ENCODE results near the gene UVSSA. TPM values are rescaled to one million over a fixed set of nuclear protein-coding genes. Genes with fewer than 3 reads are reported as not detected.
"Not testable (repeated sequence)": the region's sequence is repeated elsewhere in the genome, so short reads cannot be mapped to it uniquely, and the experiment has no call there.

UVSSA gene
- total RNA-seq, 1 donor from 2014 or later = 9.5 TPM

- no peak for DNase-seq
Measured at GRCh38 chr4:1331591-1332353, 15.2 kb upstream of the UVSSA start.

DNA sequence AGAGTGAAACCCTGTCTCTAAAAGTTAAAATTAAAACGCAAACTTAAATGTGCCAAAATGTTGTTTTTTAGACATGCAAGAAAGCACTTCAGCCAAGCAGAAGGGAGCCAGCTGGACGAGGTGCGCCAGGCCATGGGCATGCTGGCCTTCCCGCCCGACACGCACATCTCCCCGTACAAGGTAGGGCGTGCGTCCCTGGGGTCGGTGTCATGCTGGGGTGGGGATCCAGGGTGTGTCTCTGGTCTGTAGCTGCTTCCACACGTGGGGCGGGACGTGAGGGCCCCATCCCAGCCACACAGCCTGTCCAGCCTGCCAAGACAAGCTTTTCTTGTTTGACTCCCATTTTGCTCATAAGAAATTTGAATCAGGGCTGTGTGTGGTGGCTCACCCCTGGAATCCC lies 14.3 kb upstream of the UVSSA start:
- no peak for DNase-seq

DNA sequence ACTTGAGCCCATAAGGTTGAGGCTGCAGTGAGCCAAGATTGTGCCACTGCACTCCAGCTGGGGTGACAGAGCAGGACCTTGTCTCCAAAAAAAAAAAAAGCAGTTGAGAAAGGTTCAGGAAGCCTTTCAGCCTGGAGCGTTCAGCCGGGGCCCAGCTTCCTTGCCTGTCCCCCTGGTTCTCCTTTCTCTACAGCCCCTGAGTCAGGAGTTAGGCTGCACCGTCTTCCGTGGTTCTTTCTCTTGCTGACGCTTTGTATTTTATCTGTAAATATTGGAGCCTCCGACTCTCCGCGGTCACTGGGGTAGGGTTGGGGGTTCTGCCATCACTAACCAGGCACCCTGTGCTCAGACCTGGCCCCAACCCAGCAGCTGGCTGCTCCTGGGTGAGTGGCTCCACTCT lies 13.8 kb upstream of the UVSSA start:
- no peak for DNase-seq

DNA sequence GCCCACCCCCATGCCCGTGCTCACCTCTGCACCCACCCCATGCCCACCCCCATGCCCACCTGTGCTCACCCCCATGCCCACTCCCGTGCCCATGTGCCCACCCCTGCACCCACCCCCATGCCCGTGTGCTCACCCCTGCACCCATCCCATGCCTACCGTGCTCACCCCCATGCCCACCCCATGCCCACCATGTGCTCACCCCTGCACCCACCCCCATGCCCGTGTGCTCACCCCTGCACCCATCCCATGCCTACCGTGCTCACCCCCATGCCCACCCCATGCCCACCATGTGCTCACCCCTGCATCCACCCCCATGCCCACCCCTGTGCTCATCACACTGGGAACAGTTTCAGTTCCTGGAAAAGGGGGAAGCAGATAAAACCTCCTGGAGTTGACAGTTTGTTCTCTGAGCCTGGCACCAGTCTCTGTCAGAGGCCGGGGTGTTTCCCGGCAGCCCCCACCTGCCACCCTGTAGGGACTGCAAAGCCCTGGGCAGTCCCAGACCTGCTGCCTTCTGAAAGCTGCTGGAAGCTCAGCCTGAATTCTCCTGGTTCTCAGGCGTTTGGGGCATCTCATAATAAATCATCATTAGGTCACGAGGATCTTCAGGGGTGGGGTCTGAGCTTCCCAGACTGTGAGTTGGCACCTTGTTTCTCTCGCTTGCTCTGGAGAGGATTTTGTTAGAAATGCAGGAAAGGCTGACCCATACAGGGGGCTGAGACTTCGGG lies 13.0 kb upstream of the UVSSA start:
- not testable (repeated sequence) for DNase-seq

- no peak for DNase-seq
Measured at GRCh38 chr4:1334579-1334895, 12.5 kb upstream of the UVSSA start.

GRCh38 chr4:1335193-1335883 lies 11.7 kb upstream of the UVSSA start:
- not testable (repeated sequence) for DNase-seq

DNA sequence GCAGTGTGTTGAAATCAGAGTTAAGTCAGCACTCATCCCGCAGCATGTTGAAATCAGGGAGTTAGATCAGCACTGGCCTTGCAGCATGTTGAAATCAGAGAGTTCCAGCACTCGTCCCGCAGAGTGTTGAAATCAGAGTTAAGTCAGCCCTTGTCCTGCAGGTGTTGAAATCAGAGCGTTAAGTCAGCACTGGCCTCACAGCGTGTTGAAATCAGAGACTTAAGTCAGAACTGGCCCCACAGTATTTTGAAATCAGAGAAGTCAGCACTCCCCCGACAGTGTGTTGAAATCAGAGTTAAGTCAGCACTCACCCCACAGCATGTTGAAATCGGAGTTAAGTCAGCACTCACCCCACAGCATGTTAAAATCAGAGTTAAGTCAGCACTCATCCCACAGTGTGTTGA lies 10.9 kb upstream of the UVSSA start:
- DNase-seq = no peak

- no peak for DNase-seq
Measured at GRCh38 chr4:1337376-1337831, 9.6 kb upstream of the UVSSA start.

DNA sequence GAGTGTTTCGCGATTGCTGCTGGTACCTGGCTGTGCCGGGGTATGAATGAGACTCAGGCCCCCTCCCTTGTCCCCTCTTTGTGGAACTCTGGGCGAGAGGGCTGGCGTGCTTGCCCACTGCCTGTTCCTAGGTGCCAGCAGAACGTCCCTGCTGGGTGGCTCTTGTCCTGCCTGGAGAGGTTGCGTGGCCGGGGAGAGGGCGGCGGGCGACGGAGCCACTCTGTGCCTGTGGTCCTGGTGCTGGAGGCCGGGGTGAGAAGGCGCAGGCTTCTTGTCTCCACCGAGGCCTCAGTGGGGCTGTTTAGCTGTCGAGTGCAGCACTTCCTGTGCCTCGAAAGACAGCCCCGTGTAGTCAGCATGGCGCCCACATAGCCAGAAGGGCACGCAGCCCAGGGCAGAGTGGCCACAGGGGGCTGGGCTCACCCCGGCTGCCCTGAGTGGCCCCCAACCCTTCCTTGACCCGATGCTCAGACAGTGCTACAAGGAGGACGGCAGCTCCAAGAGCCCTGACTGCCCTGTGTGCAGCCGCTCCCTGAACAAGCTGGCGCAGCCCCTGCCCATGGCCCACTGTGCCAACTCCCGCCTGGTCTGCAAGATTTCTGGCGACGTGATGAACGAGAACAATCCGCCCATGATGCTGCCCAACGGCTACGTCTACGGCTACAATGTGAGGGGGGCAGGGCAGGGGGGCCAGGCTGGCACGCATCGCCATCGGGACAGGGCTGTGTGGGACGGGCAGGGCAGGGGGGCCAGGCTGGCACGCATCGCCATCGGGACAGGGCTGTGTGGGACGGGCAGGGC lies 8.9 kb upstream of the UVSSA start:
- DNase-seq = no peak

- no peak for DNase-seq
Measured at GRCh38 chr4:1338752-1339414, 8.1 kb upstream of the UVSSA start.

GRCh38 chr4:1339489-1339888 lies 7.5 kb upstream of the UVSSA start:
- no peak for DNase-seq

GRCh38 chr4:1340181-1340747 lies 6.7 kb upstream of the UVSSA start:
- DNase-seq = no peak

GRCh38 chr4:1340861-1341260 lies 6.1 kb upstream of the UVSSA start:
- DNase-seq = no peak

- no peak for DNase-seq
Measured at GRCh38 chr4:1342003-1342402, 5.0 kb upstream of the UVSSA start.

DNA sequence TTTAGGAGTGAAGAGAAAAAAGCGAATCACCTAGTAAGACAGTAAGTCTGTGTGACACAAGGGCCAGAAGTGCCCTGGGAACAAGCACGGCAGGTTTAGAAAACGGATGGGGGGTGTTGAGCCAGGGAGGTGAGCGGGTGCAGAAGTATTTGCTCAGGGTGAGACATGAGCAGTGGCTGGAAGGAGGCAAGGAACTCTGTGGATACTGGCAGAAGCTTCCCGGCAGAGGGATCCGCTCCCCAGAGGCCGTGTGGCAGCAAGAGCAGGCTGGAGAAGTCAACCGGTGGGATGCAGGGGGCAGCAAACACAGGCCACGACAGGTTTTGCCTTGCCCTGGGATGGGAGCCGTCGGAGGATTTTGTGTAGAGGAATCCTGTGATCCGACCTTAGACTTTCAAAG lies 2.3 kb upstream of the UVSSA start:
- DNase-seq = no peak

DNA sequence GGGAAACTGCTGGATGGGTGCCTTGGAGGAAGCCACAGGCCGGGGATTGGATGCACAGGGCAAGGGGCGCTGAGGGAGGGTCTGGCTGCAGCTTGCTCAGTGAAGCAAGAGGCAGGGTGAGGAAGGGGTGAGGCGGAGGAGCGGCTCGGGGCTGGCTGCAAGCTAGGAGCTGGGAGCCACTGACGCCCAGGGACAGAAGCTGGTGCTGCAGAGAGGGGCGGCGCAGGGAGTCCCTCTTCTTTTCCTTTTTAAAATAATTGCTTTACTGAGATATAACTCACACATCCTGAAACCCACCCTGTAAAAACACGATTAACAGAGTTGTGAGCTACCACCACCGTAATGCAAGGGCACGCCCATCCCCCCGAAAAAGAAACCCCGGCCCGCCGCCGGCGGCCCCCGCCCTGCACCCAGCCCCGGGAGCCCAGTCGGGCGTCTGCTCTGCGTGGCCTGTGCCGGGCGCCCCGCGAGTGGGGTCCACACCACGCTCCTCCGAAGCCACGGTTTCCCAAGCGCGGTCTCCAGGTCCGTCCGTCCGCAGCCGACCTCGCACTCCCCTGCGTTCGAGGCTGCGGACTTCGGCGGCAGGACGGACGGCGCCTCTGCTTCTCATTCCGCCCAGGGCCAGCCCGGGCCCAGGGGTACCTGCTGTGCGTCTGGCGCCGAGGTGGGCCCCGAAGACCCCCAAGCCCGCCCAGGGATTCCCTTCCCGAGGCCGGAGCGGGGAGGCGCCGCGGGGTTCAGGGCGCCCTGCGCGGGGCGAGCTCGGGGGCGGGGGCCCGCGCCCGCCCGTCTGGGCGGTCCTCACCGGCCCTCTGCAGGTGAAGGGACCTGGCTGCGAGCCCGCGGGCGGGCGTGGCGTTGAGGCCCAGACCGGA lies 866 bp upstream of the UVSSA start:
- DNase-seq = no peak

DNA sequence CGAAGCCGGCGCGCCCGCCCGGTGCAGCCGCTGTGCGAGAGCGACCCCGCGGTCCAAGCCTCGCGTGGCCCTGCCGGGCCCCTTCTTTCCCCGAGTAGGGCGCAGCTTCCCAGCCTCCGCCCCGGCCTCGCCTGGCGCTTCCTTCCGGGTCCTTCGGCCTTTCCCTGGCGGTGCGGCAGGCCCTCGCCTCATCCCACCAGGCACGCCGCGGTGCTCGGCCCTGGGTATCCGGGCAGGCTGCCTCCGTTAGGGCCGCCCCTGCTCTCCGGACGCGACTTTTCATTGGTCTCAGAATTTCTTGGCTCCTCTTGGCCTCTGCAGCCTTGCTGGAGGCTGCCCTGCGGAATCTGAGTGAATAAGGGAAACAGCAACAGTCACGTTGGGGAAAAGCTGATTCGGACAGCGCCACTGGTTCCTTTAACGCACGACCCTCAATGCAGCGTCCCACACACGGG lies 429 bp downstream of the UVSSA start:
- DNase-seq = peak; percentile 27

GRCh38 chr4:1348014-1348513 lies 1.1 kb downstream of the UVSSA start:
- DNase-seq = no peak

DNA sequence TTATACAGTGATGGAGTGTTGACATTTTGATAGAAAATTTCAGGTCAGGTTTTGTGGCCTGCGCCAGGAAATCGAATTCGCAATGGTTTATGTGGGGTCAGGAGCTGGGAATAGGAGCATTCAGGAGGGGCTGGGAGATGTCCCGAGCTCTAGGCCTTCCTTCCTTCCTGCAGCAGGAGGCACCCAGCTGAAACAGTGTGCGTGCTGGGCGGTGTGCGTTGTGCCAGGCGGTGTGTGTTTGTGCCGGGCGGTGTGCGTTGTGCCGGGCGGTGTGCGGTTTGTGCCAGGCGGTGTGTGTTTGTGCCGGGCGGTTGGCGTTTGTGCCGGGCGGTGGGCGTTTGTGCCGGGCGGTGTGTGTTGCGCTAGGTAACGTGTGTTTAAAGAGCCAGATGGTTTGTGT lies 1.7 kb downstream of the UVSSA start:
- no peak for DNase-seq

Measured in occipital lobe (tissue), 2 donors.